Measurements from ENCODE around the gene PDZD2.

DNA sequence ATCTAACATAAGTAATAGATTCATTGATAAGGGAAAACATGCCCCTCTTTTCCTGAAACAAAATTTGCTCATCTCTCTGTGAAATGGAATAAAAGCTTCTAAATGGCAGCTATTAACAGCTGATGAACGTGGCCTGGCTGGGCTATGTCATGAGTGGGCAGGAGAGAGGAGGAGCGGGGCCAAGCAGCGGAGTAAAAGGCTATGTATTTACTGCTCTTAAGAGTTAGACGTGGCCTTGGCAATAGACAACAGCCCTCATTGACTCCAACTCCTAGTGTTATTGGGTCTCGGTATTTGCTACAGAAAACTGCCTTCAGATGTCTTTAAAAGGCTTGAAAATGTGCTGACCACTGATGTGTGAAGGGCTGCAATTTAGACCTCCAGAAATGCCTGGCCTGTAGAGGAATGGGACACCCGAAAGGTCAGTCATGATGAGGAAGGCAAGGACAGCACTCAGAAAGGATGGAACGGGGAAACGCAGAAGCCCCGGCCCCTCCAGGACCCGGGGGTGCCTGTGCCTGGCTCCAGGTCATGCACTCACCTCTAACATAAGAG is 116.8 kb downstream of the PDZD2 start:
- no peak for TF ChIP-seq CTCF (IDR thresholded peaks at IDR 0.05; ENCODE audit: low read depth, low read length, poor library complexity, severe bottlenecking)
- TF ChIP-seq EZH2phosphoT487 (IDR thresholded peaks at IDR 0.05; ENCODE audit: borderline replicate concordance, low read length) = no peak

Measured in DOHH2 (cell line).